ENCODE data around the gene KIF1A.
"Not testable (repeated sequence)": the region's sequence is repeated elsewhere in the genome, so short reads cannot be mapped to it uniquely, and the experiment has no call there.

KIF1A gene

DNA sequence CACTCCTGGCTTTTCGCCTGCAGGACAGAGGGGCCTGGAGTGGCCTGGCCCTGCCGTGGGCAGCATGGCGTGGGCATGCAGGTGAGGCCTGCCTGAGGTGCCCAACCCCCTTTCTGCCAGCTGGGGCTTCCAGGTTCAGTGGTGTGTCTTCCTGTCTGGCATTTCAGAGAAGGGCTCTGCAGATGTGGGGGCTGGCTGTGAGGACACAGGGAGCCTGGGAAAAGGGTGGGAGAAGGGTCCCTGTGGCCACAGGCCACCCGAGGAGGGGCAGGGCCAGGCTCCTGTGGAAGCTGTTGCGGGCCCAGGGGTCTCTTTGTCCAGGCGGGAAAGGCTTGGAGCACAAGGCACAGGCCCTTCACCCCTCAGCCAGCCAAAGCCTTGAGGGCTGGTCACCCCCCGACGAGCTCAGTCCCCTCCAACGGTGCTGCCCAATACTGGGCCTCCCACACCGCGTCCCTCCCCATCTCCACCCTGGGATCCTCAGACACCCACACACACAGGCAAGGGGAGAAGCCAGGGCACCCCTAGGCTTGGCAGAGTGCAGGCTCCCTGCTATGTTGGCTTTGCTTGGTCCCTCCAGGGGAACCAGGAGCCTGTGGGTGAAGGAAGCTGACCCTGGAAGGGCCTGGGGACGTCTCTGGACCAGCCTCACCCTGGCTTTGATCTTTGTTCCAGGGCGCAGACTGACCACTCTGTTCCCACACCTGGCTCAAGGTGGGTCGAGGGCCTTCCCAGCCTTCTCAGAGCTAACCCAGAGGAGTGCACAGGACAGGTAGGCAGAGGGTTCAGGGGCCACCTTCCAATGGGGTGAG lies 132.1 kb downstream of the KIF1A start:
- TF ChIP-seq, protein P1, sequence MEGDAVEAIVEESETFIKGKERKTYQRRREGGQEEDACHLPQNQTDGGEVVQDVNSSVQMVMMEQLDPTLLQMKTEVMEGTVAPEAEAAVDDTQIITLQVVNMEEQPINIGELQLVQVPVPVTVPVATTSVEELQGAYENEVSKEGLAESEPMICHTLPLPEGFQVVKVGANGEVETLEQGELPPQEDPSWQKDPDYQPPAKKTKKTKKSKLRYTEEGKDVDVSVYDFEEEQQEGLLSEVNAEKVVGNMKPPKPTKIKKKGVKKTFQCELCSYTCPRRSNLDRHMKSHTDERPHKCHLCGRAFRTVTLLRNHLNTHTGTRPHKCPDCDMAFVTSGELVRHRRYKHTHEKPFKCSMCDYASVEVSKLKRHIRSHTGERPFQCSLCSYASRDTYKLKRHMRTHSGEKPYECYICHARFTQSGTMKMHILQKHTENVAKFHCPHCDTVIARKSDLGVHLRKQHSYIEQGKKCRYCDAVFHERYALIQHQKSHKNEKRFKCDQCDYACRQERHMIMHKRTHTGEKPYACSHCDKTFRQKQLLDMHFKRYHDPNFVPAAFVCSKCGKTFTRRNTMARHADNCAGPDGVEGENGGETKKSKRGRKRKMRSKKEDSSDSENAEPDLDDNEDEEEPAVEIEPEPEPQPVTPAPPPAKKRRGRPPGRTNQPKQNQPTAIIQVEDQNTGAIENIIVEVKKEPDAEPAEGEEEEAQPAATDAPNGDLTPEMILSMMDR (IDR thresholded peaks at IDR 0.05; ENCODE audit: control insufficient read depth, insufficient read depth, low read depth, low read length, missing control alignments): no peak
- no peak for DNase-seq (ENCODE audit: low read depth)
- H3K4me3 ChIP-seq (ENCODE audit: control insufficient read depth, low read depth, low read length): no peak overlapping the region

DNA sequence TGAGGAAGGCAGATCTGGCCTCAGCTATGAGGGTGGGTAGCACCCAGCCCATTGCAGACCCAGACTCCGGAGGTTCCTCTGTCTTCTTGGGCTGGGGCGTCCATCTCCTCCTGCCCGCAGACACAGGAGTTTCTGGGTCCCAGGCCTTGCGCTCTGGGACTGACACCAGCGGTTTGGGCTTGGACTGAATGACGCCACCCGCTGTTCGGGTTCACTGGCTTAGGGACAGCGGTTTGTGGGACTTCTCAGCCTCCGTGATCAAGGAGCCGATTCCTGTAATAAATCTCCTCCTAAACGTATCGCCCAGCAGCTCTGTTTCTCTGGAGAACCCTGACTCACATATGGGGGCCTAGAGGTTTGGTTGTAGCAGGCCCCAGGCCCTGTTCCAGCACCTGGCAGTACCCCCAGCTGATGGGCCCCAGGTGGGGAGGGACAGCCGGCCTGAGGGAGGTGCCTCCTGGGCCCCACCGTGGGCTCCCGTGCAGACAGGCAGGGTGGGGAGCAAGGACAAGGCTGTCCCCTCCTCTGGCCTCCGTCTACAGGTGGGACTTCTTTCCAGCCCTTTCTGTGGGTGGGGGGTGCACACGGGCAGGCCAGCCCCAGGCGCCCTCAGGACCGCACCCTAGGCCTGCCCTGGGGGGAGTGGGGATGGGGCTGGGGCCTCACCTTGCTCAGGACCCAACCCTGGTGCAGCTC lies 132.8 kb downstream of the KIF1A start:
- TF ChIP-seq, protein P1 (IDR thresholded peaks at IDR 0.05; ENCODE audit: control insufficient read depth, insufficient read depth, low read depth, low read length, missing control alignments): no peak
- DNase-seq (ENCODE audit: low read depth): no peak
- H3K4me3 ChIP-seq (ENCODE audit: control insufficient read depth, low read depth, low read length): no peak overlapping the region

DNA sequence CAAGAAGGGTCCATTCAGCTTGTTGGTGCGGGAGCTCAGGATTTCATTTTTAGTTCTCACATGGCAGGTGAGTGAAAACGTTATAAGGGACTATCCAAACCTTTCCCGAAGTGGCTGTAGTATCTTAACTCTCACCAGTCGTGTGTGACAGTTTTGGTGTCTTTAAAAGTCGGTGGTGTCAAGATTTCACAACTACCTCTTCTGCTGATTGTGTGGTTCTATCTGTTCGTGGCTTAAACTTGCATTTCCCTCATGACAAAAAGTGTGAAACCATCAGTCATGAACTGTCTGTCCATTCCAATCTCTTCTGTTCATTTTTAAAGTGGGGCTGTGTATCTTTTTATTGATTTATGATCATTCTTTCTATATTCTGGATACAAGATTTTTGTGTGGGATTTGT lies 133.6 kb downstream of the KIF1A start:
- H3K4me3 ChIP-seq (ENCODE audit: control insufficient read depth, low read depth, low read length): no peak overlapping the region
- DNase-seq (ENCODE audit: low read depth): no peak
- TF ChIP-seq, protein P1 (IDR thresholded peaks at IDR 0.05; ENCODE audit: control insufficient read depth, insufficient read depth, low read depth, low read length, missing control alignments): no peak

DNA sequence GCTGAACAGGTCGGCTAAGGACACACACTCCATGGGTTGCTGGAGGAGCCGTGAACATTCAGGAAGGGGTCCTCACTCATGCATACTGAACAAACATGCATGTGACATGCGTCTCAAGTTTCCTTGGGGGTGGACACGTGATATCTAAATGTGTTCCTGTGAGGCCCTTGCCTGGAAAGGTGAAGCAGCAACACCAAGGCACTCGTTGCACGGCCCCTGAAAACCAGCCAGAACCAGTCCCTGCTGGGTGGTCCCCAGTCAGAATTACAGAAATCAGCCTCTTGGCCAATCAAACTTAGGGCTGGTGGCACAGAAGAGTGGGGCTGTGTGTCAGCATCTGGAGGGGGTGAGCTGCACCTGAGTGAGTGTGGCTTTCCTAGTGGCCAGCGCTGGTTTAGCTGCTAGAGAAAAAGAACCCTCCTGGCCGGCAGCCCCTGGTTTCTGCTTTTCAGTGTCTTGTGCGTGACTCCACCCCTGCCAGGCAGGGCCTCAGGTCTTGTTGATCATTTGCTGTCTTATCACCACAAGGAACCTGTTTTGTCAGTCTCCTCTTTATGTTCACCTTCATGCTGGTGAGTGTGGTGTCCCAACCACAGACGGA lies 134.1 kb downstream of the KIF1A start:
- TF ChIP-seq, protein P1 (IDR thresholded peaks at IDR 0.05; ENCODE audit: control insufficient read depth, insufficient read depth, low read depth, low read length, missing control alignments): no peak
- DNase-seq (ENCODE audit: low read depth): no peak
- no peak overlapping the region for H3K4me3 ChIP-seq (ENCODE audit: control insufficient read depth, low read depth, low read length)

DNA sequence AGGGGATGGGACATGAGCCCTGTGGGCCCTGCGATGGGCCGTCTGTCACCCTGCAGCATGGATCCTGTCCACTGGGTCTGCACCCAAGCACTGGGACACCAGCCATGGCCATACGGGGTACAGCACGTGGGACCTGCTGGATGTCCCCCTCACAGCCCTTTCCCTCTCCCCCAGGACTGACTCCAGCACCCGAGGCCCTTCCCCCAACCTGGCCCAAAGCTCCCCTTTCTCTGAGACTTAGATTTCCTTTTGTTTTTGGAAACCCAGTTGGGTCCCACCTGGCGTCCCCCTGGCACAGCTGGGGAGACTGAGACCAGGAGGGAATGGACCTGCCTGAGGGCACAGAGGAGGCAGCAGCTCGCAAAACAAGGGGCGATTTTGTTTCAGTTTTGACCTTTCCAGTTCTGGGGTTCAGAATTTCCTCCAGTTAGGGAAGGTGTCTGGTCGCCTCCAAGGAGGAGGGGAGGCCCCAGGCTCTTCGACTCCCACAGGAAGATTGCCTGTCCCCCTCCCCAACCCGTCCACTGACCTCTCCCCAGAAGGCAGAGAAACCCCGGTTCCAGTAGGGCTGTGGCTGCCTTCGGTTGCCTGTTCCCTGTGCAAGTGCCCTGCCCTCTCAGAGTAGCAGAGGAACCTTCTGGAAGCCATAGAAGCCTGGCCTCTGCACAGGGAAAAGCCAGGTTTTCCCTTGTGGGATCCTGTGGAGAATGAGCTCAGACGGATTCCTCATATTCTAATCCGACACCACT lies 135.9 kb downstream of the KIF1A start:
- not testable (repeated sequence) for DNase-seq (ENCODE audit: low read depth); H3K4me3 ChIP-seq (ENCODE audit: control insufficient read depth, low read depth, low read length)

DNA sequence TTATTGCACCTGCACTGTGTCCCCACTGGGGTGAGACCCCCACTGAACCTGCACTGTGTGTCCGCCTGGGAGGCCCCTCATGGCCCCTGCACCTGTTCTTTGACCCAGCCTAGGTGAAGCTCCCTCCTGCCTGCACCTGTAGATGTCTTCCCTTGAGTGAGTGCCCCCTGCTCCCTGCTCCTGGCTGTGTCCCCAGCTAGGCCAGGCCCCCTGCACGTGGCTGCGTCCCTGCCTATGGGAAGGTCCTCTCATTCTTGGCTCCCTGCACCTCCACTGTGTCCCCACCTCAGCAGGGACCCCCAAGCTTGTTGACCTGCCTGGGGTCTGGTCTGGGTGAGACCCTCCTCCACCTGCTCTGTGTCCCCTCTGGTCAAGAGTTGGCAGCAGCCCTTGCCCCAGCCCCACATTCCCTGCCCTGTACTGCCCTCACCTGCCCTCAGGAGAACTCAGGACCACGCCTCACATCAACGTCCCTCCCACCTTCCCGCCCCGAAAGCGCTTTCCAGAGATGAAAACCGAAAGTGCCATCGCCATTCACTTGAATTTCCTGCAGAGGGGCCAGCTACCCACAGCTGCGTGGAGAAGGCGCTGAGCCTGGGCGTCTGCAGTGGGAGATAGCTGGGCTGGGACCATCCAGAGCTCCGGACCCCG lies 136.6 kb downstream of the KIF1A start:
- not testable (repeated sequence) for H3K4me3 ChIP-seq (ENCODE audit: control insufficient read depth, low read depth, low read length); DNase-seq (ENCODE audit: low read depth)

DNA sequence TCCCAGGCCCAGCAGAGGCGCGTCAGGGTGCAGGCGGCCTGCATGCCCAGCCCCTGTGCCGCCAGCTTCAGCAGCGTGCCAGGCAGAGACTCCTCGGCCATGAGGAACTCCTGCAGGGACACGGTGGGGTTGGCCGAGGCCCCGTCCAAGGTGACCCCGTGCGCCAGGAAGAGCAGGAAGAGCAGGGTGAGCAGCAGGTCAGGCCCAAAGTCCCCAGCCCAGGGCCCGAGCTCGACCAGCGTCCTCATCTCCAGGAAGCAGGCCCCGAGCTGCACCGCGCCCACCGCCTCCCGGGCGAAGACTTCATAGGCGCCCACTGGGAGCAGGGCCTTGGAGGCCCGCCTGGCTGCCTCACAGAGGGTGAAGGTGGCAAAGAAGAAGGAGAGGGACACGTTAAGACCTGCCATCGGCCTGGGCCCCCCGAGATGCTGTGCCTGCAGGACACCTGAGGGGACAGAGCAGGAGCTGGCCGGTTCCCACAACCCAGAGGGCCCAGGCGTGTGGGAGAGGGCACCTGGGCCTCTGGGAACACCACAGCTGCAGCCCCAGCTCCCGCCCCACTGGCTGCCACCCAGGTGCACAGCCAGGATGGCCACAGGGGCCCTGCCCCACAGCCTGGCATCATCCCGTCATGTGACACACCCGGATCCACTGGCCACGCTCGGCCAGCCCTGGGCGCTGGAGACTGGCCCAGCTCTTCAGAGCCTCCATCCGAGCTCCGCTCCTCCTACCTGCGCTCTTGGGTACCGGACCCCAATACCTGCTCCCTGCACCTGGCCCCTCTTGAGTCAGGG lies 137.4 kb downstream of the KIF1A start, which contains the start of gene AQP12B:
Gene AQP12B (minus strand): TSS at position 455 of the 794 bp plus-strand sequence. CDS start 48 bp downstream, at position 407.
- not testable (repeated sequence) for DNase-seq (ENCODE audit: low read depth); H3K4me3 ChIP-seq (ENCODE audit: control insufficient read depth, low read depth, low read length)

DNA sequence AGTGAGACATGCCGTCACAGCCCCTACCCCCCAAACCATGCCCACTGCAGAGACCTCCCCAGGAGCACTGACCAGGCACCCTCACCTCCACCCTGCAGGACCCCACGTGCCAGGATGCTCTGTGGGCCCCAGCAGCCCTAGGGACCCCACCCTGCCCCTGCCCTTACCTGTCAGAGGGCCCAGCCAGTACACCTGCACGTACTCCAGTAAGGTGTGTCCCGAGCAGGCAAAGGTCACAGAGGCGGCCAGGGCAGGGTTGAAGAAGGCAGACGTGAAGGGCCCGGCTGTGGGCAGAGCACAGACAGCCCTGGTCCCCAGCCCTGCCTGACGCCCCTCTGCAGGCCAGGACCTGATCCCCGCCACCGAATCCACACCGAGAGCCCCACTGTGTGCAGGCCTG lies 139.8 kb downstream of the KIF1A start:
- not testable (repeated sequence) for DNase-seq (ENCODE audit: low read depth); H3K4me3 ChIP-seq (ENCODE audit: control insufficient read depth, low read depth, low read length)

DNA sequence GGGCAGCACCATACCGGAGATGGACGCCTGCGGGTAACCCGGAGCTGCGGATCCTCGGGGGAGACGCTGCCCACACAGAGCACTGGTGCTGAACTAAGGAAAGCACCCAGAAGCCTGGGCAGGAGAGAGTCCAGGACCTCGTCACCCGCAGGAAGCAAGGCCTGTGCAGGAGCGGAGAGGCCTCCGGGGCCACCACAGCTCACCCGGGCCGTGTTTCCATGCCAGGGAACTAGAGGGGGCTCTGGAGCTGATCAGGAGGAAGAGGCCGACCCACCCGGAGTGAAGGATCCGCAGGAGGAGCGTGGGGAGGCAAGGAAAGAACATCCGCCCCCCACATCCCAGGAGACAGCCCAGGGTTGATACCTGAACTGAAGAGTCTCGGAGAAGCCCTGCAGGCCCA lies 141.1 kb downstream of the KIF1A start:
- not testable (repeated sequence) for H3K4me3 ChIP-seq (ENCODE audit: control insufficient read depth, low read depth, low read length); DNase-seq (ENCODE audit: low read depth)

DNA sequence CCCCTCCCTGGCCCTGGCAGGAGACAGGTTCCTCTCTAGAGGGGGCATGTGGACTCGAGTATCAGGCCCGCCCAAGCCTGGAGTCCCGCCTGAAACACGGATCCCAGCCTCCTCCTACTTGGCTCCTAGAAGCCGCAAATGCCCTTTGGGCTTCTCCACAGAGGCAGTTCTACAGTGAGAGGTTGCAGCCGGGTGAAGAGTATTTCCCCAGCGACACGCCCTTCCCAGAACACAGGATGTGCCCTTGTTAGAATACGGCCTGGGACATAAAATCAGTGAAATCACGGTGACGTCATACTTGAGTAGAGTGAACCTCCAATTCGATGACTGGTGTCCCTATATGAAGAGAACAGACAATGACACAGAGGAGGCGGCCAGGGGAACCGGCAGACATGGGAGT lies 142.0 kb downstream of the KIF1A start:
- DNase-seq (ENCODE audit: low read depth); H3K4me3 ChIP-seq (ENCODE audit: control insufficient read depth, low read depth, low read length): not testable (repeated sequence)

DNA sequence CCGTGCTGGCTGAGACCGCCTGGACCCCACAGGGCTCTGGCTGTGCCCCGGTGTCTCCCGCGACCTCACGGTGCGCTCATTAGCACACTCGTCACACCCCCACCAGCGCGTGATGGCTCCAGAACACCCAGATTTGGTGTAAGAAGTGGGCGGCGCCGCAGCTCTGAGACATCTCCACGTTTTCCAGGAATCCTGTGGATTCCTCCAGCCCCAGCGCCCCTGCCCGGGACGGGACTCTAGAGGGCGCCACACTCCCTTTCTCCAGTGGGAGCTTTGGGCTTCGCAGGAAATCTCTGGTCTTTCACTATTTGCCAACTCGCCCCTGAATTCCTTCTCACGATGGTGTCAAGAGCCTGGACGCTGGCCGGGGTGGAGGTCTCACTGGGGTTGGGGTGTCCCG lies 144.7 kb downstream of the KIF1A start:
- not testable (repeated sequence) for H3K4me3 ChIP-seq (ENCODE audit: control insufficient read depth, low read depth, low read length); DNase-seq (ENCODE audit: low read depth)

Measured in AG09309 (cell line).